HCT116 (cell line): ENCODE data around the gene NT5C2. TPM values are rescaled to one million over a fixed set of nuclear protein-coding genes. Genes with fewer than 3 reads are reported as not detected.

Experiments
- ATAC-seq: fragments of 200-7000 bp; cut with Tn5 transposase; 2 replicates; pipeline ENCODE4 v1.9.1; 2020; ENCODE audit warnings: mild to moderate bottlenecking, moderate library complexity
- BruUV-seq: library from RNA; stranded (reverse); fragments of 400-500 nt; replicated peaks from 2 replicates; lab custom pipeline; 2021; lab: Mats Ljungman, UMichigan
- CTCF ChIA-PET: fragments of 300-600 bp; sonication (Branson Sonifier 250); formaldehyde crosslinking; loops from one replicate; lab custom pipeline; 2021; ENCODE audit warnings: antibody characterized with exemption; lab: Charles Lee
- POLR2A ChIA-PET: fragments of 300-600, 350-600 bp; sonication (Branson Sonifier 250); formaldehyde crosslinking; loops from one replicate; lab custom pipeline; 2021; ENCODE audit warnings: antibody characterized with exemption; lab: Charles Lee
- RAD21 ChIA-PET, 2 experiments: fragments of 300-600 bp; sonication (Branson Sonifier 250); formaldehyde crosslinking; loops; one replicate each; lab custom pipeline; 2023; ENCODE audit warnings: low total read pairs in 2 of 2; ENCODE audit not compliant: uncharacterized antibody in 2 of 2, unreplicated experiment in 2 of 2, low non-redundant PET in 1 of 2; lab: Charles Lee
- DNase-seq: peaks from one replicate; pipeline ENCODE4 v3.0.0-alpha.2; 2010; ENCODE audit warnings: low read depth, low spot score
- H2AFZ ChIP-seq: fragments of 200-600 bp; shearing (Covaris generic), sonication (generic); 2 replicates; pipeline ENCODE4 v1.6.1; 2017; ENCODE audit warnings: low read depth, mixed run types, mixed read lengths, antibody characterized with exemption, low read length; ENCODE audit not compliant: poor library complexity, severe bottlenecking
- H3K27ac ChIP-seq: 2 replicates; pipeline ENCODE4 v1.5.1; 2012; ENCODE audit warnings: low read depth, low read length
- H3K27me3 ChIP-seq: fragments of 200-600 bp; sonication (generic); 2 replicates; pipeline ENCODE4 v1.6.1; 2016; ENCODE audit warnings: mixed run types, low read length, mixed read lengths; ENCODE audit not compliant: insufficient read depth
- H3K36me3 ChIP-seq, 2 experiments: fragments of 200-500 bp in 1 of 2; fragments of 200-600 bp in 1 of 2; sonication (Bioruptor generic) in 1 of 2; sonication (generic) in 1 of 2; 2 replicates each; pipeline versions ENCODE4 v1.5.1 to v1.6.1; 2014 to 2016; ENCODE audit warnings: low read length in 2 of 2, inconsistent platforms in 1 of 2, mixed read lengths in 1 of 2, mixed run types in 1 of 2; ENCODE audit not compliant: insufficient read depth in 2 of 2, control insufficient read depth in 1 of 2
- H3K4me1 ChIP-seq, 2 experiments: fragments of 200-600 bp in 1 of 2; sonication (generic) in 1 of 2; 2 replicates each; pipeline versions ENCODE4 v1.5.1 to v1.6.1; 2012 to 2017; ENCODE audit warnings: low read length in 2 of 2, inconsistent platforms in 1 of 2, mild to moderate bottlenecking in 1 of 2, mixed read lengths in 1 of 2, mixed run types in 1 of 2, moderate library complexity in 1 of 2; ENCODE audit not compliant: insufficient read depth in 2 of 2, control insufficient read depth in 1 of 2
- H3K4me2 ChIP-seq: fragments of 200-600 bp; sonication (generic); 2 replicates; pipeline ENCODE4 v1.6.1; 2017; ENCODE audit warnings: mixed run types, low read length, mixed read lengths
- H3K4me3 ChIP-seq, 2 experiments: fragments of 200-600 bp in 1 of 2; sonication (generic) in 1 of 2; replicated peaks in 1 of 2; 2 replicates each; pipeline ENCODE4 v1.5.1; 2011 to 2016; ENCODE audit warnings: low read length in 2 of 2, control low read depth in 1 of 2, low read depth in 1 of 2, mild to moderate bottlenecking in 1 of 2, mixed read lengths in 1 of 2, mixed run types in 1 of 2
- H3K79me2 ChIP-seq: fragments of 200-600 bp; sonication (generic); 2 replicates; pipeline ENCODE4 v1.6.1; 2017; ENCODE audit warnings: mild to moderate bottlenecking, mixed run types, low read length, moderate library complexity, mixed read lengths; ENCODE audit not compliant: insufficient read depth
- H3K9ac ChIP-seq: fragments of 200-600 bp; sonication (generic); 2 replicates; pipeline ENCODE4 v1.6.1; 2016; ENCODE audit warnings: low read length, mixed read lengths
- H3K9me2 ChIP-seq: fragments of 200-600 bp; sonication (generic), shearing (Covaris generic); 2 replicates; pipeline ENCODE4 v1.6.1; 2017; ENCODE audit warnings: mixed run types, mild to moderate bottlenecking, moderate library complexity; ENCODE audit not compliant: insufficient read depth
- H3K9me3 ChIP-seq, 2 experiments: fragments of 200-500 bp in 1 of 2; fragments of 200-600 bp in 1 of 2; sonication (Bioruptor generic) in 1 of 2; sonication (generic) in 1 of 2; 2 replicates each; pipeline ENCODE4 v1.6.1; 2014 to 2017; ENCODE audit warnings: low read length in 2 of 2, mixed read lengths in 2 of 2, inconsistent platforms in 1 of 2, low read depth in 1 of 2, mild to moderate bottlenecking in 1 of 2, mixed run types in 1 of 2, moderate library complexity in 1 of 2; ENCODE audit not compliant: control insufficient read depth in 1 of 2, insufficient read depth in 1 of 2
- H4K20me1 ChIP-seq: fragments of 200-600 bp; sonication (generic), shearing (Covaris generic); 2 replicates; pipeline ENCODE4 v1.6.1; 2017; ENCODE audit warnings: mixed run types, mild to moderate bottlenecking, moderate library complexity; ENCODE audit not compliant: insufficient read depth
- CBX3 ChIP-seq: IDR thresholded peaks from 2 replicates; pipeline ENCODE4 v1.6.1; 2012; ENCODE audit warnings: low read depth
- CEBPB ChIP-seq: IDR thresholded peaks from 2 replicates; pipeline ENCODE4 v1.6.1; 2012; ENCODE audit warnings: low read depth
- EGR1 ChIP-seq: IDR thresholded peaks from 2 replicates; pipeline ENCODE4 v1.6.1; 2012; ENCODE audit warnings: low read depth
- EZH2 ChIP-seq: fragments of 200-600 bp; sonication (generic); IDR thresholded peaks from 2 replicates; pipeline ENCODE4 v1.6.1; 2017; ENCODE audit warnings: antibody characterized with exemption, mixed run types
- EZH2phosphoT487 ChIP-seq: fragments of 200-600 bp; IDR thresholded peaks from 2 replicates; pipeline ENCODE4 v1.6.1; 2018; ENCODE audit warnings: antibody characterized with exemption, borderline replicate concordance
- FOSL1 ChIP-seq: IDR thresholded peaks from 2 replicates; pipeline ENCODE4 v1.6.1; 2012; ENCODE audit warnings: low read depth
- JUND ChIP-seq: IDR thresholded peaks from 2 replicates; pipeline ENCODE4 v1.6.1; 2012
- POLR2A ChIP-seq: IDR thresholded peaks from 2 replicates; pipeline ENCODE4 v1.7.0; 2011; ENCODE audit warnings: borderline replicate concordance; ENCODE audit not compliant: insufficient read depth, insufficient read length; ENCODE audit errors: extremely low read depth
- RAD21 ChIP-seq: IDR thresholded peaks from 2 replicates; pipeline ENCODE4 v1.6.1; 2012; ENCODE audit warnings: low read depth, mild to moderate bottlenecking
- SIN3A ChIP-seq: IDR thresholded peaks from 2 replicates; pipeline ENCODE4 v1.6.1; 2012; ENCODE audit warnings: low read depth
- SP1 ChIP-seq: IDR thresholded peaks from 2 replicates; pipeline ENCODE4 v1.6.1; 2012; ENCODE audit warnings: low read depth
- SRF ChIP-seq: IDR thresholded peaks from 2 replicates; pipeline ENCODE4 v1.6.1; 2012; ENCODE audit warnings: low read depth
- TCF7L2 ChIP-seq: IDR thresholded peaks from 2 replicates; pipeline ENCODE4 v1.7.0; 2011; ENCODE audit warnings: borderline replicate concordance, inconsistent platforms; ENCODE audit not compliant: insufficient read depth, insufficient read length; ENCODE audit errors: extremely low read depth
- ZFX ChIP-seq: fragments of 450-650 bp; IDR thresholded peaks from 2 replicates; pipeline ENCODE4 v1.6.1; 2017
- ZNF274 ChIP-seq: fragments of 200-500 bp; sonication (Bioruptor generic); IDR thresholded peaks from 2 replicates; pipeline ENCODE4 v1.6.1; 2014; ENCODE audit warnings: mild to moderate bottlenecking, low read depth, low read length, inconsistent platforms
- intact Hi-C: fragments of 100-400 bp; cut with micrococcal nuclease; formaldehyde crosslinking; loops from 2 replicates; pipeline ENCODE4 v1.10.0; 2022
- total RNA-seq: library from RNA; stranded (reverse); gene quantifications from one replicate; pipeline ENCODE4 v1.2.1, GENCODE V29; 2021; ENCODE audit not compliant: unreplicated experiment
- TF ChIP-seq, protein P1 (sequence below): IDR thresholded peaks from 2 replicates; pipeline ENCODE4 v1.6.1; 2011; ENCODE audit warnings: mild to moderate bottlenecking, low read length, moderate library complexity; ENCODE audit not compliant: insufficient replicate concordance; ENCODE audit errors: extremely low read depth
- TF ChIP-seq, protein P2 (sequence below): IDR thresholded peaks from 2 replicates; pipeline ENCODE4 v1.6.1; 2012
- TF ChIP-seq, protein P3 (sequence below): IDR thresholded peaks from 2 replicates; pipeline ENCODE4 v1.6.1; 2012

The NT5C2 gene
- total RNA-seq, 1 experiment from 2014 or later = 63.0 TPM

GRCh38 chr10:103102195-103102594 is 90.9 kb downstream of the NT5C2 start:
- Histone ChIP-seq H3K4me1 (no peaks in the 10 kb centered on the region), H2AFZ (no peak overlapping the region), H3K27me3 (no peaks in the 10 kb centered on the region), H3K4me2 (no peak overlapping the region), H3K4me3 (no peak overlapping the region), H3K9me3 (no peaks in the 10 kb centered on the region), H4K20me1 (no peaks in the 10 kb centered on the region), H3K9ac (no peak overlapping the region), H3K79me2 (no peaks in the 10 kb centered on the region), H3K27ac (no peak overlapping the region), H3K9me2 (no peaks in the 10 kb centered on the region), H3K36me3 (peaks cover 15 to 26% of the 10 kb centered on the region in 2 experiments; a peak in 3 of 4 replicates)
- RAD21 ChIA-PET = no interaction called here
- no peak for ATAC-seq
- TF ChIP-seq EZH2 (no peak), SP1 (no peak), SRF (no peak), POLR2A (no peak), CBX3 (no peak), FOSL1 (no peak), RAD21 (no peak), EZH2phosphoT487 (no peak), JUND (no peak), ZFX (no peak), CEBPB (no peak), EGR1 (no peak), ZNF274 (no peak), SIN3A (no peak), TCF7L2 (no peak)
- TF ChIP-seq, protein P1, sequence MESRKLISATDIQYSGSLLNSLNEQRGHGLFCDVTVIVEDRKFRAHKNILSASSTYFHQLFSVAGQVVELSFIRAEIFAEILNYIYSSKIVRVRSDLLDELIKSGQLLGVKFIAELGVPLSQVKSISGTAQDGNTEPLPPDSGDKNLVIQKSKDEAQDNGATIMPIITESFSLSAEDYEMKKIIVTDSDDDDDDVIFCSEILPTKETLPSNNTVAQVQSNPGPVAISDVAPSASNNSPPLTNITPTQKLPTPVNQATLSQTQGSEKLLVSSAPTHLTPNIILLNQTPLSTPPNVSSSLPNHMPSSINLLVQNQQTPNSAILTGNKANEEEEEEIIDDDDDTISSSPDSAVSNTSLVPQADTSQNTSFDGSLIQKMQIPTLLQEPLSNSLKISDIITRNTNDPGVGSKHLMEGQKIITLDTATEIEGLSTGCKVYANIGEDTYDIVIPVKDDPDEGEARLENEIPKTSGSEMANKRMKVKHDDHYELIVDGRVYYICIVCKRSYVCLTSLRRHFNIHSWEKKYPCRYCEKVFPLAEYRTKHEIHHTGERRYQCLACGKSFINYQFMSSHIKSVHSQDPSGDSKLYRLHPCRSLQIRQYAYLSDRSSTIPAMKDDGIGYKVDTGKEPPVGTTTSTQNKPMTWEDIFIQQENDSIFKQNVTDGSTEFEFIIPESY = no peak
- TF ChIP-seq, protein P2, sequence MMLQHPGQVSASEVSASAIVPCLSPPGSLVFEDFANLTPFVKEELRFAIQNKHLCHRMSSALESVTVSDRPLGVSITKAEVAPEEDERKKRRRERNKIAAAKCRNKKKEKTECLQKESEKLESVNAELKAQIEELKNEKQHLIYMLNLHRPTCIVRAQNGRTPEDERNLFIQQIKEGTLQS = no peak
- TF ChIP-seq, protein P3, sequence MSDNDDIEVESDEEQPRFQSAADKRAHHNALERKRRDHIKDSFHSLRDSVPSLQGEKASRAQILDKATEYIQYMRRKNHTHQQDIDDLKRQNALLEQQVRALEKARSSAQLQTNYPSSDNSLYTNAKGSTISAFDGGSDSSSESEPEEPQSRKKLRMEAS = no peak
- DNase-seq = no peak
- CTCF ChIA-PET = interaction anchor here (1.4 kb wide), 1 partner anchor 185 kb away, joined by 3 read pairs; no protein-coding TSS in a partner anchor
- POLR2A ChIA-PET = no interaction called here
- intact Hi-C loops = loop anchor here (5.0 kb wide), 1 partner anchor 230 kb away; no protein-coding TSS in a partner anchor
- no TSS peak for BruUV-seq
